GM18517 (cell line): ENCODE data around the gene CCDC73.

ENCODE experiments used
- ATAC-seq: cut with Tn5 transposase; IDR thresholded peaks from one replicate; pipeline ENCODE4 v1.9.1; 2021; ENCODE audit warnings: mild to moderate bottlenecking, moderate library complexity; ENCODE audit not compliant: unreplicated experiment

Gene CCDC73

DNA sequence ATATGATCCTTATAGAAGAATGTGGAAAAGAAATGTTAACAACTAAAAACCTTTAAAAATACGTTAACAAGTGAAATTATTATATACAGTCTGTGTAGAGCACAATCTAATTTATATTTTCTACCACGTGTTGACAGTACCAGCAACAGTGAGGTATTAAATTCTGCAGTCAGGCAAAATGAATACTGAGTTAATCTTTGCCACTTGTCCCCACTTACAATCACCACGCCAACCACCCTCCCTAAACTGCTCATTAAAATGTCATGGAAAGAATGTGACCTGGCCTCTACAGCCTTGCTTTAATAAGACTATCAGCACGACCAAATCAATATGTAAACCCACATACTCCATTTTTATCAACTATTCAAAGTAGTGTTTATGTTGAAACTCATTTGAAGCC is 239.4 kb downstream of the CCDC73 start:
- no peak for ATAC-seq
